Prostate gland (tissue), 2 donors: Measurements from ENCODE around the gene ATP6V0B. TPM values are rescaled to one million over a fixed set of nuclear protein-coding genes. Genes with fewer than 3 reads are reported as not detected.

Experiments
- DNase-seq: peaks from one replicate; pipeline ENCODE4 v3.0.0-alpha.2; 2019; ENCODE audit warnings: low spot score
- H3K27ac ChIP-seq, 2 donors: fragments of 200-600 bp; sonication (generic); 2 replicates each; pipeline ENCODE4 v1.5.1; 2017 to 2019
- H3K27me3 ChIP-seq: fragments of 200-600 bp; sonication (generic); replicated peaks from 2 replicates; pipeline ENCODE4 v1.5.1; 2019; ENCODE audit not compliant: insufficient read depth
- H3K36me3 ChIP-seq, 2 donors: fragments of 200-600 bp; sonication (generic); 1 replicate in 1 of 2; 2 replicates in 1 of 2; pipeline versions ENCODE4 v1.5.1 to v1.8.1; 2017 to 2019
- H3K4me1 ChIP-seq: fragments of 200-600 bp; sonication (generic); replicated peaks from 2 replicates; pipeline ENCODE4 v1.5.1; 2019
- H3K4me3 ChIP-seq, 2 donors: fragments of 200-600 bp; sonication (generic); 2 replicates each; pipeline ENCODE4 v1.5.1; 2017 to 2019
- H3K9me3 ChIP-seq: fragments of 200-600 bp; sonication (generic); 2 replicates; pipeline ENCODE4 v1.5.1; 2017
- POLR2A ChIP-seq: fragments of 450-650 bp; IDR thresholded peaks from one replicate; pipeline ENCODE4 v1.6.1; 2016; ENCODE audit warnings: antibody characterized with exemption, mild to moderate bottlenecking
- POLR2AphosphoS5 ChIP-seq: sonication (generic); formaldehyde crosslinking; IDR thresholded peaks from one replicate; pipeline ENCODE4 v1.6.1; 2017; ENCODE audit warnings: antibody characterized with exemption
- WGBS: methylation state at CpG from one replicate; pipeline ENCODE4 v1.1.5; 2018; 5-methylcytosine and 5-hydroxymethylcytosine counted together
- intact Hi-C: fragments of 100-400 bp; cut with DNase I; formaldehyde crosslinking; loops from one replicate; pipeline ENCODE4 v1.14.2; 2022
- total RNA-seq, 2 donors: library from RNA; depleted of rRNA; stranded (reverse); fragments of >200 nt; gene quantifications; one replicate each; pipeline ENCODE4 v1.1.0, GENCODE V29; 2016
- TF ChIP-seq, protein P1 (sequence below), 4 experiments: fragments of 200-600 bp in 2 of 4; fragments of 450-650 bp in 2 of 4; sonication (generic) in 2 of 4; IDR thresholded peaks; 1 replicate in 3 of 4; 2 replicates in 1 of 4; pipeline ENCODE4 v1.5.1; 2016 to 2019; ENCODE audit warnings: antibody characterized with exemption in 4 of 4, mild to moderate bottlenecking in 2 of 4, moderate library complexity in 2 of 4

Gene ATP6V0B
- total RNA-seq, 2 donors from 2014 or later, result 180 to 245 TPM

DNA sequence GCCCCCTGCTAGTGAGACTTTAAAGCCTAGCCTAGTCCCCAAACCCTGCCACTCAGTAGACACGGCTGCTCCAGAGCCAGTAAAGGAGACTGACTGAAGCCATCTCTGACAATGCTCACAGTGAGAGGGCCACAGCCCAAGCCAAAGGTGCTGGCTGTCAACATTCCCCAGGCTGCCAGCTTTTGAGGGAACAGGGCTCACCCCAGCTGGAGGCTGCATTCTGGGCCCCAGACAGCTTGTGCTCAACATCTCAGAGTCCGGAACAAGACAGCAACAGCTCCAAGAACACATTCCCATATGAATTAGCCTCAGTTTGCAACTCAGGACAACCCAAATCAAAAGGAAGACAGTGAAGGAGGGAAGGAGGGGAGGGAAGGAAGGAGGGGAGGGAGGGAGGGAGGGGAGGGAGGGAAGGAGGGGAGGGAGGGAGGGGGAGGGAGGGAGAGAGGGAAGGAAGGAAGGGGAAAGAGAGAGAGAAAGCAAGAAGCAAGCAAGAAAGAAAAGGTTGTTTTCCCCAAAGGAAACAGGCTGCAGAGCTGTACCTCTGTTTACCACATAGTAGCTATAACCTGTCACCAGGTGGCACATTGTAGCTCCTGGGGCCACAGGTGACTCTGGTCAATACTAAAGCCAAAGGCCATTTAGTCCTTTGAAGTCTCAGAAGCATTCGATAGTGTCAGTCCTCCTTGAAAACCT, 35.7 kb upstream of the ATP6V0B start:
- H3K27ac ChIP-seq, result no peak overlapping the region
- H3K27me3 ChIP-seq, result no peaks in the 10 kb centered on the region
- no peak for DNase-seq
- intact Hi-C loops, result no loop called here
- no peaks in the 10 kb centered on the region for H3K9me3 ChIP-seq
- no peaks in the 10 kb centered on the region for H3K4me1 ChIP-seq
- no peak overlapping the region for H3K4me3 ChIP-seq
- H3K36me3 ChIP-seq, result no peaks in the 10 kb centered on the region
- 45% methylated on average over 3 of the region's 3 CpGs for WGBS
- TF ChIP-seq POLR2A (no peak), POLR2AphosphoS5 (no peak)
- TF ChIP-seq, protein P1, sequence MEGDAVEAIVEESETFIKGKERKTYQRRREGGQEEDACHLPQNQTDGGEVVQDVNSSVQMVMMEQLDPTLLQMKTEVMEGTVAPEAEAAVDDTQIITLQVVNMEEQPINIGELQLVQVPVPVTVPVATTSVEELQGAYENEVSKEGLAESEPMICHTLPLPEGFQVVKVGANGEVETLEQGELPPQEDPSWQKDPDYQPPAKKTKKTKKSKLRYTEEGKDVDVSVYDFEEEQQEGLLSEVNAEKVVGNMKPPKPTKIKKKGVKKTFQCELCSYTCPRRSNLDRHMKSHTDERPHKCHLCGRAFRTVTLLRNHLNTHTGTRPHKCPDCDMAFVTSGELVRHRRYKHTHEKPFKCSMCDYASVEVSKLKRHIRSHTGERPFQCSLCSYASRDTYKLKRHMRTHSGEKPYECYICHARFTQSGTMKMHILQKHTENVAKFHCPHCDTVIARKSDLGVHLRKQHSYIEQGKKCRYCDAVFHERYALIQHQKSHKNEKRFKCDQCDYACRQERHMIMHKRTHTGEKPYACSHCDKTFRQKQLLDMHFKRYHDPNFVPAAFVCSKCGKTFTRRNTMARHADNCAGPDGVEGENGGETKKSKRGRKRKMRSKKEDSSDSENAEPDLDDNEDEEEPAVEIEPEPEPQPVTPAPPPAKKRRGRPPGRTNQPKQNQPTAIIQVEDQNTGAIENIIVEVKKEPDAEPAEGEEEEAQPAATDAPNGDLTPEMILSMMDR (IDR thresholded peaks at IDR 0.05), result no peak

DNA sequence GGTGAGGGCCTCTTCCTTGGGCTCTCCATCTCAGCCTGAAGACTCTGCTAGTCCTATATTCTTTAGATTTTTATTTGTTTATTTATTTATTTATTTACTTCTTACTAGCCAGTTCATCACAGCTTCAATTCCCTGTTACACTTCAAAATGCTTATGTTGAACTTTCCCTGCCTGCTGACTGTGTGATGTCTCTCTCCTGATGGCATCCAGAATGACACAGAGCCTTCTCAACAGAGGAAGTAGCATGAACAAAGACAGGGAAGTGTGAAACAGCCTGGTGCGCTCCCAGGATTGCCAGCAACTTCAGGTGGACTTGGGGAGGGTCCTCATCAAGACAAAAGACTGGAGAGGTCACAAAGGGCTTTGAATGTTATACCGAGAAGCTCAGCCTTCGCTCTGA, 32.3 kb upstream of the ATP6V0B start:
- 91% methylated on average over 3 of the region's 3 CpGs for WGBS
- H3K4me1 ChIP-seq, result peaks cover 6% of the 10 kb centered on the region
- DNase-seq, result no peak
- intact Hi-C loops, result no loop called here
- no peaks in the 10 kb centered on the region for H3K36me3 ChIP-seq
- no peaks in the 10 kb centered on the region for H3K27me3 ChIP-seq
- no peak overlapping the region for H3K4me3 ChIP-seq
- TF ChIP-seq, protein P1 (IDR thresholded peaks at IDR 0.05), result no peak
- TF ChIP-seq POLR2AphosphoS5 (no peak), POLR2A (no peak)
- no peaks in the 10 kb centered on the region for H3K9me3 ChIP-seq
- H3K27ac ChIP-seq, result no peak overlapping the region

DNA sequence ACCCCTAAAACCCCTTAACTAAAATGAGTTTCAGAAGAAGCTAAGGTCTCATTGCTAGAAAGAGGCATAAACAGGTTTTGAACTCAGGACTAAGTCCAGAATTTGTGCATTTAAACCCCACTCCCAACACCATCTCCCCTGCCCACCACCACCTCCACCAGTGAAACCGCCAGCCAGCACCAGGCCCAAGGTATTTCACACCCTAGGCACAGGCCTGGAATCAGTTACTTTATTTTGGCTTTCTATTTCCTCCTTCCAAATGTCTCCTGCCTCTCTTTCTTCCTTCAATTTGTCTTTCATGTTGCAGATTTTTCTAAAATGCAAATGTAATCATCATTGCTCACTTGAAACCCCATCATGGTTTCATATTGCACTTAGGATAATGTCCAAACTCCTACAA, 29.9 kb upstream of the ATP6V0B start:
- no peak for DNase-seq
- H3K4me3 ChIP-seq, result no peak overlapping the region
- H3K36me3 ChIP-seq, result no peaks in the 10 kb centered on the region
- H3K27me3 ChIP-seq, result no peaks in the 10 kb centered on the region
- no peak for TF ChIP-seq POLR2A
- TF ChIP-seq, protein P1 (IDR thresholded peaks at IDR 0.05), result no peak
- TF ChIP-seq POLR2AphosphoS5, result no peak
- no peaks in the 10 kb centered on the region for H3K9me3 ChIP-seq
- intact Hi-C loops, result no loop called here
- peaks cover 17% of the 10 kb centered on the region for H3K4me1 ChIP-seq
- 100% methylated on average over 1 of the region's 1 CpG for WGBS
- H3K27ac ChIP-seq, result no peak overlapping the region

DNA sequence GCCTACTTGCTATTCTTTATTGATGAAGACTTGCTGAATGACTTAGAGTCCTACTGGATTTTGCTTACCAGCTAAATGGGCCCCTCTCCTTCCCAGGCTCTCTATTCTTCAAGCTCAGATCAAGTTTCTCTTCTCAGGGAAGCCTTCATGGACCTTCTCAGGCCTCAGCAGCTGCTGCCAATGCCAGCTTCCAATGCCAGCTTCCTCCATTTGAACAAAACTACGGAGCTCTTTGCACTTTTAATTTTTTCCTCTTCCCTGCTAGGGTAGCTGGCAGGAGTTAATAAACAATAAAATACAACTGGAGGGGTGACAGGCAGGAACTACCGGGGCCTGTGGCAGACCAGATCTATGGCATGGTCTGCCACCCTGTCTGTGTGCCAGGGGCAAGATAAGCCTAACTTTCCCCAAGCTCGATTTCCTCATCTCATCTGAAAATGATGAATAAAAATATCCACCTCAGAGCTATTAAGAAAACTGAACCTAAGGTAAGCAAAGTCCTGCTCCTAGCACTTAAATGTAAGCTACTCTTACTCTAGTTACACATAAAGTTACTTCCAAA, 29.0 kb upstream of the ATP6V0B start:
- Histone ChIP-seq H3K27me3 (no peaks in the 10 kb centered on the region), H3K4me3 (peak overlapping the region; percentile 69 to 73), H3K9me3 (no peaks in the 10 kb centered on the region), H3K4me1 (peaks cover 17% of the 10 kb centered on the region), H3K27ac (peak overlapping the region; percentile 92 to 94), H3K36me3 (no peaks in the 10 kb centered on the region)
- no peak for DNase-seq
- no peak for TF ChIP-seq POLR2A
- intact Hi-C loops, result no loop called here
- WGBS, result 2% methylated on average over 3 of the region's 3 CpGs

DNA sequence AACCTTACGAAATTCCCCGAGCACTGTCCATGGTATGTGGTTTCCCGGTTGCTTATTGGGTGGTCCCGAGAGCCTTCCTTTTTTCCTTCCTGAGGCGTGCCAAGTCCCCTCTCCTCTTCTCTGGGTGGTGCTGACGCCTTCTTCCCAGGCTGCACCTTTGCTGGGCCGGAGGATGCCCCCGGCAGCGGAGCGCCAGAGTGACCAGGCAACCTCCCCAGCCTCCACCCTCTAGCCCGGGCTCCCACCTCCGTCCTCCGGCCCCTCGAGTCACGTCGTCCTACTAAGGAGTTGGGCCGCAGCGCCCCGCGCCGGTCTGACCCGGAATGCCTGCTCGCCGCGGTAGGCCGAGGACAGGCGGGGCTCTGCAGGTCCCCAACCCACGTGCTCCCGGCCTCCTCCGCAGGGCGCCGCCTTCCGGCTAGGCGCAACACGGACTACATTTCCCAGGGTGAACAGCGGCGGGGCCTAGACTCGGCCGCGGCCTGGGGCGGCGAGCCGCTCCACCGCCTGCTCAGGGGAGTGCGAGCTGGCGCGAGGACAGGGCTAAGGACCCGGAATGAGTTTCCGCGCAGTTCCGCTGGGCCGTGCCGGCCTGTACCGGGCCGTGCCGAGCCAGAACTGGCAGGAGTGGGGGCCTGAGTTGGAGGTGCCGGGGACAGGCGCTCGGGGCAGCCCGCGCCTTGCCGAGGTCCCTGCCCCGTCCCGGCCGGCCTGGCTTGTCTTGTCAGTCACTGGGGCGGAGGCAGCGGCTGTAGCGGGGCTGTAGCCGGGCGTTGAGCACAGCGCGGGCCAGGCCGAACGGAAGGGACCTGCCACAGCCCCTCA, 28.3 kb upstream of the ATP6V0B start, which contains the start of gene IPO13:
Gene IPO13 (plus strand): TSS at position 715 of the 825 bp plus-strand sequence. CDS start 651 bp downstream, outside the sequence.
- no peaks in the 10 kb centered on the region for H3K9me3 ChIP-seq
- H3K27me3 ChIP-seq, result no peaks in the 10 kb centered on the region
- peak within 1 kb of the TSS; percentile 69 to 73 for H3K4me3 ChIP-seq
- peaks cover 17% of the 10 kb centered on the region for H3K4me1 ChIP-seq
- peak; percentile 94 for DNase-seq
- H3K27ac ChIP-seq, result peak within 1 kb of the TSS; percentile 92 to 94
- under 1% methylated on average over 46 of the region's 74 CpGs for WGBS
- intact Hi-C loops, result no loop called here
- H3K36me3 ChIP-seq, result no peaks in the 10 kb centered on the region
- peak; percentile 96 for TF ChIP-seq POLR2AphosphoS5
- TF ChIP-seq, protein P1 (IDR thresholded peaks at IDR 0.05), result peak; percentile 62 to 95 (median 80)
- peak; percentile 50 for TF ChIP-seq POLR2A
